HEK293 (cell line): Measurements from ENCODE around the gene NONO.
A peak's percentile ranks its signal among the peaks of the same experiment; 100 is the strongest.
"Not testable (repeated sequence)": the region's sequence is repeated elsewhere in the genome, so short reads cannot be mapped to it uniquely, and the experiment has no call there.

Source experiments
- CTCF ChIA-PET: fragments of 350-600 bp; formaldehyde crosslinking; extraction: SDS; loops from one replicate; lab custom pipeline; 2021; ENCODE audit warnings: antibody characterized with exemption; lab: Yijun Ruan, JAX
- POLR2A ChIA-PET: fragments of 300-600 bp; formaldehyde crosslinking; extraction: SDS; loops from one replicate; lab custom pipeline; 2020; ENCODE audit warnings: antibody characterized with exemption, inconsistent platforms; lab: Yijun Ruan, JAX
- H3K27ac ChIP-seq: fragments of 200-500 bp; sonication (Bioruptor generic); 2 replicates; pipeline ENCODE4 v1.5.1; 2014; ENCODE audit warnings: low read depth, low read length, control low read depth, inconsistent platforms; ENCODE audit errors: extremely low read depth
- H3K36me3 ChIP-seq, 2 experiments: fragments of 200-500 bp in 1 of 2; sonication (Bioruptor generic) in 1 of 2; 1 replicate in 1 of 2; 2 replicates in 1 of 2; pipeline ENCODE4 v1.5.1; 2014 to 2017; ENCODE audit warnings: inconsistent platforms in 2 of 2, low read length in 2 of 2; ENCODE audit not compliant: control insufficient read depth in 2 of 2, insufficient read depth in 1 of 2
- H3K4me1 ChIP-seq: fragments of 200-500 bp; sonication (Bioruptor generic); 2 replicates; pipeline ENCODE4 v1.5.1; 2014; ENCODE audit warnings: mild to moderate bottlenecking, low read length, inconsistent platforms; ENCODE audit not compliant: control insufficient read depth, insufficient read depth
- H3K4me3 ChIP-seq: 2 replicates; pipeline ENCODE4 v1.5.1; 2011; ENCODE audit warnings: low read depth, mild to moderate bottlenecking, control low read depth, low read length, moderate library complexity
- H3K9me3 ChIP-seq: fragments of 200-500 bp; sonication (Bioruptor generic); 2 replicates; pipeline ENCODE4 v1.5.1; 2014; ENCODE audit warnings: low read depth, low read length, inconsistent platforms; ENCODE audit not compliant: control insufficient read depth, insufficient read depth
- KLF1 ChIP-seq: fragments of 450-650 bp; formaldehyde crosslinking; IDR thresholded peaks from 2 replicates; pipeline ENCODE4 v1.5.1; 2016; ENCODE audit warnings: missing biosample characterization, missing genetic modification characterization
- PRDM1 ChIP-seq: fragments of 450-650 bp; formaldehyde crosslinking; IDR thresholded peaks from 2 replicates; pipeline ENCODE4; 2016; ENCODE audit warnings: missing biosample characterization, missing genetic modification characterization
- REPIN1 ChIP-seq: fragments of 450-650 bp; formaldehyde crosslinking; IDR thresholded peaks from 2 replicates; pipeline ENCODE4 v1.5.1; 2017; ENCODE audit warnings: missing biosample characterization, missing genetic modification characterization, low read depth
- SCRT1 ChIP-seq: fragments of 450-650 bp; formaldehyde crosslinking; IDR thresholded peaks from 2 replicates; pipeline ENCODE4 v1.5.1; 2016; ENCODE audit warnings: missing biosample characterization, missing genetic modification characterization, borderline replicate concordance
- SP7 ChIP-seq: fragments of 450-650 bp; formaldehyde crosslinking; IDR thresholded peaks from 2 replicates; pipeline ENCODE4 v1.5.1; 2016; ENCODE audit warnings: missing biosample characterization, missing genetic modification characterization
- ZBTB48 ChIP-seq: fragments of 450-650 bp; formaldehyde crosslinking; IDR thresholded peaks from 2 replicates; pipeline ENCODE4 v1.5.1; 2016; ENCODE audit warnings: missing biosample characterization, missing genetic modification characterization
- ZFP69B ChIP-seq: fragments of 450-650 bp; formaldehyde crosslinking; IDR thresholded peaks from 2 replicates; pipeline ENCODE4 v1.5.1; 2016; ENCODE audit warnings: missing biosample characterization, missing genetic modification characterization
- ZIC2 ChIP-seq: fragments of 450-650 bp; formaldehyde crosslinking; IDR thresholded peaks from 2 replicates; pipeline ENCODE4 v1.5.1; 2016; ENCODE audit warnings: missing biosample characterization, missing genetic modification characterization
- ZNF16 ChIP-seq: fragments of 450-650 bp; formaldehyde crosslinking; IDR thresholded peaks from 2 replicates; pipeline ENCODE4 v1.5.1; 2016; ENCODE audit warnings: low read depth, missing biosample characterization, missing genetic modification characterization
- ZNF398 ChIP-seq: fragments of 450-650 bp; formaldehyde crosslinking; IDR thresholded peaks from 2 replicates; pipeline ENCODE4 v1.5.1; 2017; ENCODE audit warnings: missing biosample characterization, missing genetic modification characterization
- ZNF501 ChIP-seq: fragments of 450-650 bp; formaldehyde crosslinking; IDR thresholded peaks from 2 replicates; pipeline ENCODE4 v1.5.1; 2016; ENCODE audit warnings: missing biosample characterization, missing genetic modification characterization
- ZNF600 ChIP-seq: fragments of 450-650 bp; formaldehyde crosslinking; IDR thresholded peaks from 2 replicates; pipeline ENCODE4 v1.5.1; 2016; ENCODE audit warnings: missing biosample characterization, missing genetic modification characterization
- ZNF658 ChIP-seq: fragments of 450-650 bp; formaldehyde crosslinking; IDR thresholded peaks from 2 replicates; pipeline ENCODE4; 2016; ENCODE audit warnings: missing biosample characterization, missing genetic modification characterization
- ZNF837 ChIP-seq: fragments of 450-650 bp; formaldehyde crosslinking; IDR thresholded peaks from 2 replicates; pipeline ENCODE4 v1.5.1; 2016; ENCODE audit warnings: missing biosample characterization, missing genetic modification characterization
- ZNF843 ChIP-seq: fragments of 450-650 bp; formaldehyde crosslinking; IDR thresholded peaks from 2 replicates; pipeline ENCODE4 v1.5.1; 2016; ENCODE audit warnings: missing biosample characterization, missing genetic modification characterization
- TF ChIP-seq, protein P1 (sequence below): fragments of 450-650 bp; formaldehyde crosslinking; IDR thresholded peaks from 2 replicates; pipeline ENCODE4 v1.5.1; 2016; ENCODE audit warnings: missing biosample characterization, missing genetic modification characterization
- TF ChIP-seq, protein P2 (sequence below): IDR thresholded peaks from 2 replicates; pipeline ENCODE4 v1.6.1; 2011; ENCODE audit warnings: mild to moderate bottlenecking, low read depth, low read length, borderline replicate concordance

Gene NONO

DNA sequence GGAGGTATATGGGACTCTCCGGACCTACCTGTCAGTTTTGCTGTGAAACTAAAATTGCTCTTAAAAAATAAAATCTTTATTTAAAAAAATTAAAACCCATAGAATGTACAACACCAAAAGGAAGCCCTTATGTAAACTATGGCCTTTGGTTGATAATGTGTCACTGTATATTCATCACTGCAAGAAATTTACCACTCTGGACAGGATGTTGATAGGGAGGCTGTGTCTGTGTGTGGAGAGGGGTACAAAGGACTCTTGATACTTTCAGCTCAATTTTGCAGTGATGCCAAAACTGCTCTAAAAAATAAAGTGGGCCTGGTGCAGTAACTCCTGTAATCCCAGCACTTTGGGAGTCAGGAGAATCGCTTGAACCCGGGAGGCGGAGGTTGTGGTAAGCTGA, 26.6 kb upstream of the NONO start (continued):
- TF ChIP-seq ZNF16 (tag by site-specific recombination) (no peak), ZNF837 (tag by site-specific recombination) (no peak)
- TF ChIP-seq, all 188 proteins: peak for 0

GRCh38 chrX:71268624-71269023, 14.8 kb upstream of the NONO start:
- H3K27ac ChIP-seq, POLR2A ChIA-PET, H3K9me3 ChIP-seq, CTCF ChIA-PET, H3K36me3 ChIP-seq, H3K4me1 ChIP-seq, H3K4me3 ChIP-seq: not testable (repeated sequence)
- peak; percentile 97 for TF ChIP-seq ZNF600

DNA sequence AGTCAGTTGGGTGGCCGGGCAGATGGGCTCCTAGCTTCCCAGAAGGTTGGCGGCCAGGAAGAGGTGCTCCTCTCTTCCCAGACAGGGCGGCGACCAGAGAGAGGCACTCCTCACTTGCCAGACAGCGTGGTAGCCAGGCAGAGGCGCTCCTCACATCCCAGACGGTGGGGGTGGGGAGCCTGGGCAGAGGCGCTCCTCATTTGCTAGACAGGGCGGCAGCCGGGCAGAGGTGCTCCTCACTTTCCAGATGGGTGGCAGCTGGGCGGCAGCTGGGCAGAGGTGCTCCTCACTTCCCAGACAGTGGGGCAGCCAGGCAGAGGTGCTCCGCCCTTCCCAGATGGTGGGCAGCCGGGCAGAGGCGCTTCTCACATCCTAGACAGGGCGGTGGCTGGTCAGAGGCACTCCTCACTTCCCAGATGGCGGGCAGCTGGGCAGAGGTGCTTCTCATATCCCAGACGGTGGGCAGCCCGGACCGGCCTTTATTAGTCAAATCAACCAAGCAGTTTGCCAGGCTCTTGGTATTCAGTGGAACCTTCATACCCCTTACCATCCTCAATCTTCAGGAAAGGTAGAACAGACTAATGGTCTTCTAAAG, 13.5 kb upstream of the NONO start:
- POLR2A ChIA-PET, result no interaction called here
- TF ChIP-seq PRDM1 (tag by site-specific recombination), result no peak
- TF ChIP-seq REPIN1, result no peak
- no peak for TF ChIP-seq ZNF843 (tag by site-specific recombination)
- H3K4me1 ChIP-seq, result no peaks in the 10 kb centered on the region

GRCh38 chrX:71272313-71272712, 11.1 kb upstream of the NONO start:
- peak; percentile 29; the same call in 1 of the 2 replicates for TF ChIP-seq KLF1 (tag by site-specific recombination)
- H3K4me1 ChIP-seq, H3K9me3 ChIP-seq, H3K36me3 ChIP-seq, H3K4me3 ChIP-seq, POLR2A ChIA-PET, H3K27ac ChIP-seq, CTCF ChIA-PET: not testable (repeated sequence)

More for the DNA sequence above, 13.5 kb upstream of the NONO start:
- Histone ChIP-seq H3K4me3 (no peak overlapping the region), H3K27ac (no peak overlapping the region), H3K36me3 (no peaks in the 10 kb centered on the region), H3K9me3 (peaks cover 4% of the 10 kb centered on the region; the same call in 1 of the 2 replicates)
- CTCF ChIA-PET, result no interaction called here

- POLR2A ChIA-PET, result not testable (repeated sequence)
Measured at GRCh38 chrX:71281300-71281699, 2.1 kb upstream of the NONO start.

GRCh38 chrX:71282514-71283402, 677 bp upstream of the NONO start:
- peak overlapping the region; percentile 16 for H3K4me3 ChIP-seq
- H3K27ac ChIP-seq, result peak overlapping the region; percentile 76
- H3K9me3 ChIP-seq, result no peaks in the 10 kb centered on the region
- peaks cover 4% of the 10 kb centered on the region; the same call in 1 of the 2 replicates for H3K4me1 ChIP-seq
- H3K36me3 ChIP-seq, result peaks cover 8 to 27% of the 10 kb centered on the region in 2 experiments
- POLR2A ChIA-PET, result interaction anchor here (0.6 to 1.9 kb wide), 15 partner anchors 10 to 252 kb away, joined by 3 to 34 read pairs (median 5); partner anchors contain the start of genes ITGB1BP2, MED12, TAF1 and ZMYM3
- CTCF ChIA-PET, result interaction anchor here (0.5 to 0.8 kb wide), 4 partner anchors 31 to 729 kb away, joined by 4 to 8 read pairs (median 4); no protein-coding TSS in a partner anchor
- no peak for TF ChIP-seq ZNF501
- TF ChIP-seq, protein P1, sequence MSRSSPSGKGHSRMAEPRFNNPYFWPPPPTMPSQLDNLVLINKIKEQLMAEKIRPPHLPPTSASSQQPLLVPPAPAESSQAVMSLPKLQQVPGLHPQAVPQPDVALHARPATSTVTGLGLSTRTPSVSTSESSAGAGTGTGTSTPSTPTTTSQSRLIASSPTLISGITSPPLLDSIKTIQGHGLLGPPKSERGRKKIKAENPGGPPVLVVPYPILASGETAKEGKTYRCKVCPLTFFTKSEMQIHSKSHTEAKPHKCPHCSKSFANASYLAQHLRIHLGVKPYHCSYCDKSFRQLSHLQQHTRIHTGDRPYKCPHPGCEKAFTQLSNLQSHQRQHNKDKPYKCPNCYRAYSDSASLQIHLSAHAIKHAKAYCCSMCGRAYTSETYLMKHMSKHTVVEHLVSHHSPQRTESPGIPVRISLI (tag by site-specific recombination), result peak; percentile 80; the same call in 1 of the 2 replicates
- TF ChIP-seq ZNF658, result no peak
- TF ChIP-seq, protein P2, sequence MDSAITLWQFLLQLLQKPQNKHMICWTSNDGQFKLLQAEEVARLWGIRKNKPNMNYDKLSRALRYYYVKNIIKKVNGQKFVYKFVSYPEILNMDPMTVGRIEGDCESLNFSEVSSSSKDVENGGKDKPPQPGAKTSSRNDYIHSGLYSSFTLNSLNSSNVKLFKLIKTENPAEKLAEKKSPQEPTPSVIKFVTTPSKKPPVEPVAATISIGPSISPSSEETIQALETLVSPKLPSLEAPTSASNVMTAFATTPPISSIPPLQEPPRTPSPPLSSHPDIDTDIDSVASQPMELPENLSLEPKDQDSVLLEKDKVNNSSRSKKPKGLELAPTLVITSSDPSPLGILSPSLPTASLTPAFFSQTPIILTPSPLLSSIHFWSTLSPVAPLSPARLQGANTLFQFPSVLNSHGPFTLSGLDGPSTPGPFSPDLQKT, result no peak
- TF ChIP-seq ZIC2 (tag by site-specific recombination), result no peak
- TF ChIP-seq SP7 (tag by site-specific recombination), result no peak
- TF ChIP-seq SCRT1 (tag by site-specific recombination), result peak; percentile 94
- TF ChIP-seq ZFP69B (tag by site-specific recombination), result no peak
- peak; percentile 100 for TF ChIP-seq PRDM1 (tag by site-specific recombination)
- TF ChIP-seq ZBTB48 (tag by site-specific recombination), result no peak
- TF ChIP-seq ZNF398 (tag by site-specific recombination), result peak; percentile 99

More at GRCh38 chrX:71281300-71281699, 2.1 kb upstream of the NONO start:
- H3K27ac ChIP-seq, H3K9me3 ChIP-seq, H3K4me1 ChIP-seq, H3K4me3 ChIP-seq, CTCF ChIA-PET: not testable (repeated sequence)
- peaks cover 0 to 17% of the 10 kb centered on the region in 2 experiments; a peak in 1 of 3 replicates for H3K36me3 ChIP-seq
